Omental fat pad (tissue), 4 donors: Measurements from ENCODE around the gene ETV1. TPM values are rescaled to one million over a fixed set of nuclear protein-coding genes. Genes with fewer than 3 reads are reported as not detected.

Experiments used
- ATAC-seq: fragments of 150-250 bp; one replicate; pipeline ENCODE4 v1.9.1; 2016; ENCODE audit warnings: mild to moderate bottlenecking, moderate library complexity; ENCODE audit not compliant: low FRiP score
- DNase-seq: peaks from one replicate; pipeline ENCODE4 v3.0.0-alpha.2; 2019; ENCODE audit warnings: low spot score
- total RNA-seq, 4 donors: library from RNA; depleted of rRNA; stranded (reverse); fragments of >200 nt; gene quantifications; one replicate each; pipeline ENCODE4 v1.1.0, GENCODE V29; 2016
- TF ChIP-seq, protein P1 (sequence below), 3 donors: fragments of 450-650 bp; IDR thresholded peaks; one replicate each; pipeline ENCODE4 v1.5.1; 2016 to 2017; ENCODE audit warnings: antibody characterized with exemption in 3 of 3, mild to moderate bottlenecking in 3 of 3, moderate library complexity in 2 of 3

The ETV1 gene
- total RNA-seq: 1 to 10 TPM; 1.3 to 8.8 (median 4.6) TPM

DNA sequence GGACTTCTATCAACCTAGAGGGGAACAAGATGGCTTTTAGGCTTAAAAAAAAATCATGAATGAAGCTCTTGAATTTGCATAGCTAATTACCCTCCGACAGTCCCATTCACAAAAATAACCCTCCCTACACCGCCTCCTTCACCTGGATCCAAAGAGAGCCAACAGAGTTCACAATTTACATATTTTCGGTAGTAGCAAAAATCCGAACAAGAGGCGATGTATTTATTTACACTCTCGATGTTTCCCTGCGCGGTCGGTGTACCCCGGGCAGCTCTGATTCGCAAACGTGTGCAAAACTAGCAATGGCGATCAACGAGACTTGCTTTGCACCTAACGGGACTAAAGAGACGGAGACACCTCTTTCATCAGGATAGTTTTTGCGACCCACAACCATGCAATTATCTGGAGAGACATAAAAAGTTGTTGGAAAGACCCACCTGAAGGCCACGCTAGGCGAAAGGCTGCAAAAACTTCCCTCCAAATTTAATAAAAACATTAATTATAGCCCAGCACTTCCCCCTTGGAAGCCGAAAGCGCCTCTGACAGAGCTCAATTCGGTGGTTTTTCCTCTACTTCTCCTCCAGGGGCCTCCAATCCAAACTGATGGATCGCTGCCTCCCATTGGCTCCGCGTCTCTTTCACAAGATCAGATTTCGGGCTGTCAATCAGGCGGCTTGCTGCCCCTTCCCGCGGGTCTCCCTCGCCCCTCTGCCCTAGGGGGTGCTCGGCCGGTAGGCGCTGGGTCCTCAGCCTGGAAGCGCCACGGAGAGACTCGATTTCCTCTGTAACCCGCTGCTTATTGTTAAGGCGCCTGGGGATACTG is at the start of gene ETV1:
Gene ETV1, minus strand, starts transcription at position 541 of the 823 bp plus-strand sequence. CDS start 614 bp downstream, outside the sequence.
- peak; percentile 46 for ATAC-seq
- TF ChIP-seq, protein P1, sequence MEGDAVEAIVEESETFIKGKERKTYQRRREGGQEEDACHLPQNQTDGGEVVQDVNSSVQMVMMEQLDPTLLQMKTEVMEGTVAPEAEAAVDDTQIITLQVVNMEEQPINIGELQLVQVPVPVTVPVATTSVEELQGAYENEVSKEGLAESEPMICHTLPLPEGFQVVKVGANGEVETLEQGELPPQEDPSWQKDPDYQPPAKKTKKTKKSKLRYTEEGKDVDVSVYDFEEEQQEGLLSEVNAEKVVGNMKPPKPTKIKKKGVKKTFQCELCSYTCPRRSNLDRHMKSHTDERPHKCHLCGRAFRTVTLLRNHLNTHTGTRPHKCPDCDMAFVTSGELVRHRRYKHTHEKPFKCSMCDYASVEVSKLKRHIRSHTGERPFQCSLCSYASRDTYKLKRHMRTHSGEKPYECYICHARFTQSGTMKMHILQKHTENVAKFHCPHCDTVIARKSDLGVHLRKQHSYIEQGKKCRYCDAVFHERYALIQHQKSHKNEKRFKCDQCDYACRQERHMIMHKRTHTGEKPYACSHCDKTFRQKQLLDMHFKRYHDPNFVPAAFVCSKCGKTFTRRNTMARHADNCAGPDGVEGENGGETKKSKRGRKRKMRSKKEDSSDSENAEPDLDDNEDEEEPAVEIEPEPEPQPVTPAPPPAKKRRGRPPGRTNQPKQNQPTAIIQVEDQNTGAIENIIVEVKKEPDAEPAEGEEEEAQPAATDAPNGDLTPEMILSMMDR (IDR thresholded peaks at IDR 0.05): no peak
- DNase-seq: peak; percentile 31

DNA sequence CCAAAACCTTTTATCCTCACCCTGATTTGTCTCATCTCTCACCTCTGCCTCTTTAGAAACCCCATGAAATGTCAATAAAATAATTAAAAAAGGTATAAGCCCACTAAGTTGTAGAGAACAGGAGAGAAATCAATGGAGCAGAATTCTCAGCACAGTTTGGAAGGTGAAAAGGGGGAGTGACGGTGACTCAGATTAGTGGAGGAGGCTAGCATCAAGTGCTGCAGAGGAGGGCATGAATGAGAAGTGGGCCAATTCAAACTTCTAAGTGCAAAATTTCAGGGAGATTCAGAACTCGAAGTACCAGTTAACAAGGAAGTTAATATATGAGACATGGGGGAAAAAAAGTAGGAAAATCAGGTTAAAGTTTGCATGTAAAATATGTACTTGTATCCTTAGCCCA is 34.9 kb upstream of the ETV1 start:
- TF ChIP-seq, protein P1 (IDR thresholded peaks at IDR 0.05): no peak
- ATAC-seq: no peak
- DNase-seq: no peak

DNA sequence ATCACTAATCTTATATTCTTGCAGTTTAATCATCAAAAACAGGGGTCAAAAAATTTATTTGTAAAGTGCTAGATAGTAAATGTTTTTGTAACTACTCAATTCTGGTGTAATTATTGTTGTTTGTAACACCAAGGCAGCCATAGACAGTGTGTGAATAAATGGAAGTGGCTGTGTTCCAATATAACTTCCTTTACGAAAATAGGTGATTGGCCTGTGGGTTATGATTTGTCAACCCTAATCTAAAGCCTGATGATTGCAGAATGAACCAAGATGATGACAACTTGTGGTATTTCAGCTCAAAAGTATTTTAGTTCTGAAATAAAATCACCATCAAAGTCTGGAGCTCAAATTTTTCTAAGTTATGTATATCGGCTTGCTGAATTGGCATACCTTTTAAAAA is 34.4 kb upstream of the ETV1 start:
- TF ChIP-seq, protein P1 (IDR thresholded peaks at IDR 0.05): no peak
- ATAC-seq (no peak), DNase-seq (no peak)

DNA sequence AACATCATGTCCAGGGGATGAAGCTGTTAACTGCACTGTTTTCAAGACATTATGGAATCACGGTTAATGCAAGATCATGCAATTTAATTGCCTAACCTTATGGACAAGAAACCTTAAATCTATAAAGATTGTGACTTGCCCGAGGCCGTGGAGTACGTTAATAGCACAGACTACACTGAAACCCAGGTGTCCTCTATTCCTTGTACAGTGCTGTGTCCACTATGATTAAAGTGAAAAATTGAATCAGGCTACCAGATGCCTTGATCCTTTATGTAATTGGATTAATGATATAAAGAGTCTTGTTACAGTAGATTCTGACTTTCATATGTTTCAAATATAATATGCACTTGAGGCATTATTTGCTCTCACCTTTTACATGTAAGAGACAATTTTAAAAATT is 33.9 kb upstream of the ETV1 start:
- DNase-seq: no peak
- no peak for ATAC-seq
- TF ChIP-seq, protein P1 (IDR thresholded peaks at IDR 0.05): no peak

DNA sequence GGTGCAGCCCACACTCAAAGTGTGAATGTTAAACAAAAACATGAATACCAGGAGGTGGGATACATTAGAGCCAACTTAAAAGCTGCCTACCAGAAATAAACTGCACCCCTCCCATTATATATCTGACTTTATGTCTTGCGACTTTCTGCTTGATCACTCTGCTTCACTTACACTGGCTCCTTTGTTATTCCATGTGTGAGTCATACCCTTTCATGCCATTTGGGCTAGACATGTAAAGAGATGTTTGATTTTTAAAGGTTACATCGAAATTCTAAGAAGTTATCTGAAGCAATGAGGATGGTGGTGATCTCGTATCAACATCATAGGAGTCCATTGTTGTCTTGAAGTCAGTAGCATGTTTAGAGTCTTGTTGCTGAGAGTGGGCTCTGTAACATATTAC is 31.6 kb upstream of the ETV1 start:
- ATAC-seq (no peak), DNase-seq (no peak)
- TF ChIP-seq, protein P1 (IDR thresholded peaks at IDR 0.05): no peak

DNA sequence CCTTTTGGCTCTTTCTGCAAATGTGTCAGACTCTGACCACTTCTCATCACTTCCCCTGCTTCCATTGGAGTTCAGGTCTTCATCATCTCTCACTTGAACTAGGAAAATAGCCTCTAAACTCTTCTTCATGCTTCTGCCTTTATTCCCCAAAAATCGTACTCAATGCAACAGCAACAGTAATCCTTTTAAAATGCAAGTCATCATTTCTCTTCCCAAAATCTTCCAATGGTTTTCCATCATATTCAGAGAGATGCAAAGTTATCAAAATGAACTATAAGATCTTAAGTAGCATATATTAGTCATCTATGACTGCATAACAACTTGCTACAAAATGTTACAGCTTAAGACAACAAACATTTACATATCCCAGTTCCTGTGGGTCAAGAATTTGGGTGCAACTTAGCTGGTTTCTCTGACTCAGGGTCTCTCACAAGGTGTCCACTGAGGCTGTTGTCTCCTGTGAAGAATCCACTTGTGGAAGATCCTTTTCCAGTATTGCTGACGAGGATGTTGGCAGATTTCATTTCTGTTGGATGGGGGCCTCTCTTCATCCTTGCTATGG is 31.0 kb upstream of the ETV1 start:
- DNase-seq: no peak
- ATAC-seq: no peak
- TF ChIP-seq, protein P1 (IDR thresholded peaks at IDR 0.05): no peak

DNA sequence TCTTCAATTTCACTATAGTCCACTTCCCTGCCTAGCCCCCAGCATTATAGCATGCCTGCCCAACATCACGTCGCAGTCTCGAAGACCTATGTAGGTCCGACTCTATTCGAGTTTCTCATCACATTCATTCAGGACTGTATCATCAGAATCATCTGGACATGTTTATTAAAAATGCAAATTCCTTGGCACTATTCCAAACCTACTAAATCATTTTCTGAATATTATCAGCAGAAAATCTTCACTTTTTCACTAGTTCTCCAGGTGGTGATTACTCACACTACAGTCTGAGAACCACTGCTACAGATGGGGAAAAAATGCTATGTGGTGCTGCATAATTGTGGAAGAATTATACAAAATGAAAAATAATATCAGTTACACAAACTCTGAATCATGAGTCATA is 29.3 kb upstream of the ETV1 start:
- ATAC-seq (no peak), DNase-seq (no peak)
- TF ChIP-seq, protein P1 (IDR thresholded peaks at IDR 0.05): no peak
